CD4-positive, alpha-beta T cell treated with Interleukin-10 for 1 hour (primary cell): ENCODE results near the gene SHOC1.
"Not testable (repeated sequence)": the region's sequence is repeated elsewhere in the genome, so short reads cannot be mapped to it uniquely, and the experiment has no call there.

Experiments
- DNase-seq: peaks from one replicate; pipeline ENCODE4 v3.0.0-alpha.2; 2020

SHOC1 gene

GRCh38 chr9:111794835-111795556 is at the start of gene SHOC1:
SHOC1 (minus strand) TSS chr9:111794937; CDS start chr9:111791418, 3,519 bp downstream.
- no peak for DNase-seq

- DNase-seq, result no peak
Measured at GRCh38 chr9:111843971-111844370, 49.2 kb upstream of the SHOC1 start.

GRCh38 chr9:111842313-111842712 is 47.6 kb upstream of the SHOC1 start:
- no peak for DNase-seq

- no peak for DNase-seq
Measured at GRCh38 chr9:111840442-111840841, 45.7 kb upstream of the SHOC1 start.

GRCh38 chr9:111839987-111840386 is 45.2 kb upstream of the SHOC1 start:
- no peak for DNase-seq

- DNase-seq, result no peak
Measured at GRCh38 chr9:111839387-111839786, 44.6 kb upstream of the SHOC1 start.

GRCh38 chr9:111838439-111838838 is 43.7 kb upstream of the SHOC1 start:
- no peak for DNase-seq

GRCh38 chr9:111836311-111836710 is 41.6 kb upstream of the SHOC1 start:
- DNase-seq, result no peak

- DNase-seq, result no peak
Measured at GRCh38 chr9:111833941-111834340, 39.2 kb upstream of the SHOC1 start.

- no peak for DNase-seq
Measured at GRCh38 chr9:111832449-111832848, 37.7 kb upstream of the SHOC1 start.

GRCh38 chr9:111831371-111832108 is 36.8 kb upstream of the SHOC1 start:
- DNase-seq, result no peak

GRCh38 chr9:111828193-111828592 is 33.5 kb upstream of the SHOC1 start:
- DNase-seq, result peak; percentile 47

- no peak for DNase-seq
Measured at GRCh38 chr9:111825468-111826145, 30.9 kb upstream of the SHOC1 start.

- DNase-seq, result no peak
Measured at GRCh38 chr9:111821006-111821528, 26.3 kb upstream of the SHOC1 start.

GRCh38 chr9:111819360-111819759 is 24.6 kb upstream of the SHOC1 start:
- no peak for DNase-seq

GRCh38 chr9:111815285-111816070 is 20.7 kb upstream of the SHOC1 start:
- DNase-seq, result no peak

- no peak for DNase-seq
Measured at GRCh38 chr9:111812337-111812736, 17.6 kb upstream of the SHOC1 start.

GRCh38 chr9:111810908-111811307 is 16.2 kb upstream of the SHOC1 start:
- DNase-seq, result no peak

GRCh38 chr9:111810415-111810814 is 15.7 kb upstream of the SHOC1 start:
- not testable (repeated sequence) for DNase-seq

GRCh38 chr9:111807197-111807596 is 12.5 kb upstream of the SHOC1 start:
- DNase-seq, result no peak

GRCh38 chr9:111806259-111806658 is 11.5 kb upstream of the SHOC1 start:
- no peak for DNase-seq

GRCh38 chr9:111805830-111806241 is 11.1 kb upstream of the SHOC1 start:
- no peak for DNase-seq

- DNase-seq, result no peak
Measured at GRCh38 chr9:111805262-111805661, 10.5 kb upstream of the SHOC1 start.
